OCI-LY1 (cell line): ENCODE results near the gene DMPK.

Source experiments
- CTCF ChIP-seq: fragments of 200-600 bp; sonication (generic), shearing (Covaris generic); IDR thresholded peaks from 2 replicates; pipeline ENCODE4 v1.5.1; 2017; ENCODE audit warnings: mild to moderate bottlenecking, antibody characterized with exemption, low read length, moderate library complexity, mixed read lengths
- EZH2 ChIP-seq: fragments of 200-600 bp; sonication (generic), shearing (Covaris generic); IDR thresholded peaks from 2 replicates; pipeline ENCODE4 v1.8.0; 2017; ENCODE audit warnings: borderline replicate concordance, mixed run types, mild to moderate bottlenecking, antibody characterized with exemption, low read length, moderate library complexity, mixed read lengths

GRCh38 chr19:45794627-45795026 is 12.3 kb upstream of the DMPK start:
- TF ChIP-seq CTCF (no peak), EZH2 (no peak)
